ENCODE results near the gene ATP5PO.

ATP5PO gene

DNA sequence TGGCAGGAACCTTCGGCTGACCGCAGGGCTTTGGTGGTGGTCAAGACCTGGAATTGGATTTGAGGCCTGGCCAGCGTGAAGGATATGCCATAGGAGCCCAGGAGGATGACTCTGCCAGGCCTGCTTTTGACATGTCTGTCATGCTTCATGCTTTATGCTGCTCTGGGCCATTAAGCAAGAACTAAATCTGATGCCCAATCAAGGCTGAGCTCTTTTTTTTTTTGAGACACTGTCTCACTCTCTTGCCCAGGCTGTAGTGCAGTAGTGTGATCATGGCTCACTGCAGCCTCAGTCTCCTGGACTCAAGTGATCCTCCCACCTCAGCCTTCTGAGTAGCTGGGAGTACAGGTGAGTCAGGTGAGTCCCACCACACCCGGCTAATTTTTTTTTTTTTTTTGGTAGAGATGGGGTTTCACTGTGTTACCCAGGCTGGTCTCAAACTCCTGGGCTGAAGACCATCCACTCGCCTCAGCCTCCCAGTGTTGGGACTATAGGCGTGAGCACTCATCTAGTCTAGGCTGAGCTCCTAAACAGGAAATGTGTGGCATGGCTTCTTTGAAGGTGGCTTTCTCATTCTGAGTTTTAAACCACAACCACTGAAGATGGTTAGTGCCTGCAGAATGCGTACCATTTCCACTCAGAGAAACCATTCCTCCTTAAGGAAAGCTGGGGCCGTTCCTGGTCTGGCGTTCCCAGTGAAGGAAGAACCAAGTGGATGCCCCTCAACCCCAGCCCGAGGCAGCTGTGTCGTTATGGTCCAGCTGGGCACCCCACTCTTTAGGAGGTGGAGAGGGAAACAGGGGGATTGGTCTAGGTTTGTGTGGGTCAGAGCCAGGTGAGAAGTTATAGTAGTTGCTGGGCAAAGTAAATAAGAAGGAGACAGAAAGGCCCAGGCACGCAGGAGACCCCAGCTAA lies 34.2 kb upstream of the ATP5PO start:
- H3K4me3 ChIP-seq (ENCODE audit: low read depth in 1 of 2, low read length in 2 of 2), result no peak overlapping the region
- H3K27ac ChIP-seq (ENCODE audit: low read length), result peak overlapping the region; percentile 12
- H3K4me1 ChIP-seq (ENCODE audit: control insufficient read depth in 1 of 2, insufficient read depth in 2 of 2, low read length in 2 of 2), result peaks cover 11 to 18% of the 10 kb centered on the region in 2 donors

DNA sequence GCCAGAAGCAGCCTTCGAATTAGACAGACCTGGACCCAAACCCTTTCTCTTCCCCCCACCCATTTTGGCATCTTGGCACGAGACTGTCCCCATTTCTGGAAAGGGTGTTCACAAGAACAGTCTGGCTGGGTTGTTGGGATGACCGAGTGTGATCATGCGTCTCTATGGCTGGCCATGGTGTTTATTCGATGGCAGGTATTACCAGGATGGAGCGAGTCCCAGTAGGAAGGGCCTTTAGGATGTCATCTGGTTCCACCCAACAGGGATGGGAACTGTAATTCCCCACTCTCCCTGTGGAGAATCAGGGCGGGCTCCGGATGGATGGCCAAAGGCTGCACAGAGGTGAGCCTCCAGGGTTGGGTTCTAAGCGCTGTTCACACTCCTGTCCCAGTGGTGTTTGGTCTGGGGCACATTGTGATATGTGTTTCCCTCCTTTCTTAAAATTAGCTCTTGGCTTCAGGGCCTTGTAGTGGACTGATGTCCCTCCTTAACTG lies 33.4 kb upstream of the ATP5PO start:
- no peaks in the 10 kb centered on the region for H3K9me3 ChIP-seq (ENCODE audit: control insufficient read depth in 1 of 2, low read length in 2 of 2)
- no peaks in the 10 kb centered on the region for H3K27me3 ChIP-seq (ENCODE audit: low read depth, low read length)
- peak overlapping the region; percentile 12 for H3K27ac ChIP-seq (ENCODE audit: low read length)
- H3K36me3 ChIP-seq (ENCODE audit: control insufficient read depth in 1 of 2, insufficient read depth in 2 of 2, low read length in 2 of 2), result no peaks in the 10 kb centered on the region
- H3K4me1 ChIP-seq (ENCODE audit: control insufficient read depth in 1 of 2, insufficient read depth in 2 of 2, low read length in 2 of 2), result peaks cover 11 to 18% of the 10 kb centered on the region in 2 donors
- no peak overlapping the region for H3K4me3 ChIP-seq (ENCODE audit: low read depth in 1 of 2, low read length in 2 of 2)

More for the DNA sequence above, 34.2 kb upstream of the ATP5PO start:
- Histone ChIP-seq H3K36me3 (ENCODE audit: control insufficient read depth in 1 of 2, insufficient read depth in 2 of 2, low read length in 2 of 2) (no peaks in the 10 kb centered on the region), H3K27me3 (ENCODE audit: low read depth, low read length) (no peaks in the 10 kb centered on the region), H3K9me3 (ENCODE audit: control insufficient read depth in 1 of 2, low read length in 2 of 2) (no peaks in the 10 kb centered on the region)

DNA sequence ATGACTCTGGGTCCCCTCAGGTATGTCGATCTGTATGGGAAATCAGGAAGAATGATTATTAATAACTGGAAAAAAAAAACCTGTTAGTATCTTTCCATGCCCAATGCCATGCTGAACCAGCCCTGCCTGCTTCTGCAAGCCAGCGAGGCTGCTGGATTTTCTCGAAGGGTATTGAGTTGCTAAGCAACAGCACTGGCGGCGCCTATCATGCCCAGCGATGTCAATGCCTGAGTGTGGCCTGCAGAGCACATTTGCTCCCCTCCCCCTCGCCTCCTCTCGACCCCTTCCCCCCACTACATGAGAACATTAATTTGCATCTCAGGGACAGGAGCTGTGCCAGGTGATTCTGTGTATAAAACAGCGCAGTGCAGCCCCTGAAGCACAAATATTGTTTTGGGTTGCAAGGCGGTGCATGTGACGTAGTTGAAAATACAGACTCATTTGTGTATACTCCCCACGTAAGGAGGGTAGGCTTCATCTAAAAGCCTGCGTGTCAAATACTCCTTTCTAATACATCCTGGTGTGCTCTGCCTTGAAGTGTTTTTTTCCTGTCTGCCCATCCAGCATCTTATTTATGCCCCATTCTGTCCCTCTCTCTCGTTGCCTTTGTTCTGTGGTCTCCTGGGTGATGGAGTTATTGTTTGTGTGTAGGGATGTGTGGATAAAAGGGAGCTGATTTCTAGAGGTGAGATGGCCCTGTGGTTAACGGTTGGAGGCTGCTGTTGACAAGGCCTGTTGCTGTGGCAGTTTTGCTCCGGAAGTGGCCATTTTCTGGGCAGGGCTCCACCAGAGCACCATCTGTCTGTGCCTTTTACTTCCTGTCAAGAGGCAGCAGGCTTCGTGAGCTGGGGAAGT lies 32.7 kb upstream of the ATP5PO start:
- no peaks in the 10 kb centered on the region for H3K36me3 ChIP-seq (ENCODE audit: control insufficient read depth in 1 of 2, insufficient read depth in 2 of 2, low read length in 2 of 2)
- peak overlapping the region; percentile 46 for H3K27ac ChIP-seq (ENCODE audit: low read length)
- peaks cover 11 to 18% of the 10 kb centered on the region in 2 donors for H3K4me1 ChIP-seq (ENCODE audit: control insufficient read depth in 1 of 2, insufficient read depth in 2 of 2, low read length in 2 of 2)
- H3K9me3 ChIP-seq (ENCODE audit: control insufficient read depth in 1 of 2, low read length in 2 of 2), result no peaks in the 10 kb centered on the region
- peak overlapping the region; percentile 5 to 22 for H3K4me3 ChIP-seq (ENCODE audit: low read depth in 1 of 2, low read length in 2 of 2)
- no peaks in the 10 kb centered on the region for H3K27me3 ChIP-seq (ENCODE audit: low read depth, low read length)

DNA sequence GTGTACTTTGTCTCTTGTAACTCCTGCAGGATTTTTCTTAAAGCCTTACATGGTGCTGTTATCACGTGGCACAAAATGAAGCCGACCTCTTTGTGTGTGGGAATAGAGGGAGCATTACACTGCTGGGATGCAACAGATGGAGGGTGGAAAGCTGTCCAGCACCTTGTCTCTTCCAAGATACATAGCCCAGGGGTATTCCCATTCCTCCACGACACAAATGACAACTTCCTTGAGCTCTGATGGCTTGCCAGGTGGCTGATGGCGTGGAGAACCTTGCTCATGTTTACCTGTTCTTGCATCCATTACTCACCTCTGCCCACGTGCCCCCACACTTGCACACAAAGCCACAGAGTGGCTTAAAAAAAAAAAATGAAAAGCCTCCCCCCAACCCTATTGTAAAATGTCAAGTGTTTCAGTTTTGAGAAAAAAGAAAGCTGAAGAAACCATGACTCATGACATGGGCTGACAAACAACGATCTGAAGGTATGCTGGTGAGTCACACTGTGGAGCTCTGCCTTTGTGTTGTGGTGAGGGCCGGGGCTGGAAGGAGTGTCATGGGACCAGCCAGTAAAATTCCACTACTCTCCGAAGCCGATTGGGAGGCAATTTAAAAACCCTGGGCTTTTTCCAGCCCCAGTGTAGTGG lies 32.0 kb upstream of the ATP5PO start:
- peaks cover 11 to 21% of the 10 kb centered on the region in 2 donors for H3K4me1 ChIP-seq (ENCODE audit: control insufficient read depth in 1 of 2, insufficient read depth in 2 of 2, low read length in 2 of 2)
- peak overlapping the region; percentile 5 to 22 for H3K4me3 ChIP-seq (ENCODE audit: low read depth in 1 of 2, low read length in 2 of 2)
- no peaks in the 10 kb centered on the region for H3K9me3 ChIP-seq (ENCODE audit: control insufficient read depth in 1 of 2, low read length in 2 of 2)
- H3K27me3 ChIP-seq (ENCODE audit: low read depth, low read length), result no peaks in the 10 kb centered on the region
- H3K36me3 ChIP-seq (ENCODE audit: control insufficient read depth in 1 of 2, insufficient read depth in 2 of 2, low read length in 2 of 2), result no peaks in the 10 kb centered on the region
- peak overlapping the region; percentile 46 for H3K27ac ChIP-seq (ENCODE audit: low read length)

DNA sequence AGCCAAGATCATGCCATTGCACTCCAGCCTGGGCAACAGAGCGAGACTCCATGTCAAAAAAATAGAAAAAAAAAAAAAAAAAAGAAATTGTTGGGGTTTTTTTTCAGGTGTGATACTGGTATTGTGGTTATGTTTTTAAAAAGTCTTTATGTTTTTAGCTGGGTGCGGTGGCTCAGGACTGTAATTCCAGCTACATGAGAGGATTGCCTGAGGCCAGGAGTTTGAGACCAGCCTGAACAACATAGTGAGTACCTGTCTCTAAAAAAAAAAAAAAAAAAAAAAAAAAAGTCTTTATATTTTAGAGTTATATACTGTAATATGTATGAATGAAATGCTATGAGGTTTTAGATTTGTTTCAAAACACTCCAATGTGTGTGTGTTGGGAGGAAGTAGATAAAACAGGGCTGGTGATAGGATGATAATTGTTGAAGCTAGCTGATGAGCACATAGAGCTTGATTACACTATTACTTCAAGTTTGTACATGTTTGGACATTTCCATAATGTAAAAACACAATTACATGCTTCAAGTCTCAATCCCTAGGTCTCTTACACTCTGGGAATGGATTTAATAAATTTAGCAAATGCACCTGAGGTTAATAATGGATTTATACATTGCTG lies 30.2 kb upstream of the ATP5PO start:
- no peak overlapping the region for H3K27ac ChIP-seq (ENCODE audit: low read length)
- no peaks in the 10 kb centered on the region for H3K36me3 ChIP-seq (ENCODE audit: control insufficient read depth in 1 of 2, insufficient read depth in 2 of 2, low read length in 2 of 2)
- H3K4me1 ChIP-seq (ENCODE audit: control insufficient read depth in 1 of 2, insufficient read depth in 2 of 2, low read length in 2 of 2), result peaks cover 11 to 18% of the 10 kb centered on the region in 2 donors
- H3K4me3 ChIP-seq (ENCODE audit: low read depth in 1 of 2, low read length in 2 of 2), result no peak overlapping the region
- H3K9me3 ChIP-seq (ENCODE audit: control insufficient read depth in 1 of 2, low read length in 2 of 2), result no peaks in the 10 kb centered on the region
- no peaks in the 10 kb centered on the region for H3K27me3 ChIP-seq (ENCODE audit: low read depth, low read length)

DNA sequence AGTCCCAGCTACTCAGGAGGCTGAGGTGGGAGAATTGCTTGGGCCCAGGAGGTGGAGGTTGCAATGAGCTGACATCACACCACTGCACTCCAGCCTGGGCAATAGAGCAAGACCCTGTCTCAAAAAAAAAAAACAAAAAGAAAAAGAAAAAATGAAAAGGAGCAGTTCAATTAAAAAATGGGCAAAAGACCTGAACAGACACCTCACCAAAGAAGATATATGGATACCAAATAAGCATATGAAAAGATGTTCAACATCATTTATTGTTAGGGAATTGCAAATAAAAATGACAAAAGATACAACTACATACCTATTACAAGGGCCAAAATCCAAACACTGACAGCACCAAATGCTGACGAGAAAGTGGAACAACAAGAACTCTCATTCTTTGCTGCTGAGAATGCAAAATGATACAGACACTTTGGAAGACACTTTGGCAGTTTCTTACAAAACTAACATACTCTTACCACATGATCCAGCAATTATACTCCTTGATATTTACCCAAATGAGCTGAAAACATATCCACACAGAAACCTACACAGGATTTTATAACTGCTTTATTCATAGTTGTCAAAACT lies 28.7 kb upstream of the ATP5PO start:
- Histone ChIP-seq H3K4me3 (ENCODE audit: low read depth in 1 of 2, low read length in 2 of 2) (no peak overlapping the region), H3K27me3 (ENCODE audit: low read depth, low read length) (no peaks in the 10 kb centered on the region), H3K27ac (ENCODE audit: low read length) (no peak overlapping the region), H3K36me3 (ENCODE audit: control insufficient read depth in 1 of 2, insufficient read depth in 2 of 2, low read length in 2 of 2) (no peaks in the 10 kb centered on the region), H3K9me3 (ENCODE audit: control insufficient read depth in 1 of 2, low read length in 2 of 2) (no peaks in the 10 kb centered on the region), H3K4me1 (ENCODE audit: control insufficient read depth in 1 of 2, insufficient read depth in 2 of 2, low read length in 2 of 2) (peaks cover 16 to 18% of the 10 kb centered on the region in 2 donors)

DNA sequence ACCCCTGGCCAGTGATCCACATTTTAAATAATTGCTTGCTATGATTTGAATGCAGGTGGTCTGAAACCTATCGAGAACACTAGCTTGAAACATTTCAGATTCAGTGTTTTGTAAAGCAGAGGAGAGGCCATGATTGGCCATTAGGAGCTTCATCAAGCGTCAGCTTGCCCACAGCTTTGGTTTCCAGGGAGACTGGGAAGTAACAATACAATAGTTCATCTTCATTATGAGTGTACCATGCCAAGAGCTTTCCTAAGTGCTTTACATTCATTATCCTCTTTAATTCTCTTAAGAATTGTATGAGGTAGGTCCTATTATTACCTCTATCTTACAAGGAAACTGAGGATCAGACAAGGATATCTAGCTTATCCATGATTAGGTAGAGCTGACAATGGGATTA lies 27.7 kb upstream of the ATP5PO start:
- Histone ChIP-seq H3K4me3 (ENCODE audit: low read depth in 1 of 2, low read length in 2 of 2) (no peak overlapping the region), H3K36me3 (ENCODE audit: control insufficient read depth in 1 of 2, insufficient read depth in 2 of 2, low read length in 2 of 2) (no peaks in the 10 kb centered on the region), H3K4me1 (ENCODE audit: control insufficient read depth in 1 of 2, insufficient read depth in 2 of 2, low read length in 2 of 2) (peaks cover 13 to 16% of the 10 kb centered on the region in 2 donors), H3K27me3 (ENCODE audit: low read depth, low read length) (no peaks in the 10 kb centered on the region), H3K9me3 (ENCODE audit: control insufficient read depth in 1 of 2, low read length in 2 of 2) (no peaks in the 10 kb centered on the region), H3K27ac (ENCODE audit: low read length) (no peak overlapping the region)

DNA sequence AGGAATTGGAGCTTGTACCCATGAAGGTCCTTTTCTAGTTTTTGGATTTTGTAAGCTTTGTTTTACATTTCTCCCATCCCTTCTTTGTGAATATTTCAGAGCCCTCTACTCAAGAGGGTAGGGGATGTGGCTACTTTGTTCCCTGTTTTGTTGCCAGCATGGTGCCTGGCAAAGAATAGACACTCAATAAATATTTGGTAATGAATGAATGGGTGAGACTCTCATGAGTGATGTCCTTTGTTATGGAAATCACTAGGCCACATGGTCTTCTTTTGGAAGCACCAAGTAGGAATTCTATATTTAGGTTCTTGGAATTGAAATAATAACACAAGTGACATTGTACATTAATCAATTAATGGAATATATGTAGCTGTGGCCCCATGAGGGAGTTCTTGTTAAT lies 26.8 kb upstream of the ATP5PO start:
- no peak overlapping the region for H3K27ac ChIP-seq (ENCODE audit: low read length)
- H3K36me3 ChIP-seq (ENCODE audit: control insufficient read depth in 1 of 2, insufficient read depth in 2 of 2, low read length in 2 of 2), result no peaks in the 10 kb centered on the region
- peaks cover 8 to 9% of the 10 kb centered on the region in 2 donors for H3K4me1 ChIP-seq (ENCODE audit: control insufficient read depth in 1 of 2, insufficient read depth in 2 of 2, low read length in 2 of 2)
- H3K4me3 ChIP-seq (ENCODE audit: low read depth in 1 of 2, low read length in 2 of 2), result no peak overlapping the region
- H3K9me3 ChIP-seq (ENCODE audit: control insufficient read depth in 1 of 2, low read length in 2 of 2), result no peaks in the 10 kb centered on the region
- H3K27me3 ChIP-seq (ENCODE audit: low read depth, low read length), result no peaks in the 10 kb centered on the region

DNA sequence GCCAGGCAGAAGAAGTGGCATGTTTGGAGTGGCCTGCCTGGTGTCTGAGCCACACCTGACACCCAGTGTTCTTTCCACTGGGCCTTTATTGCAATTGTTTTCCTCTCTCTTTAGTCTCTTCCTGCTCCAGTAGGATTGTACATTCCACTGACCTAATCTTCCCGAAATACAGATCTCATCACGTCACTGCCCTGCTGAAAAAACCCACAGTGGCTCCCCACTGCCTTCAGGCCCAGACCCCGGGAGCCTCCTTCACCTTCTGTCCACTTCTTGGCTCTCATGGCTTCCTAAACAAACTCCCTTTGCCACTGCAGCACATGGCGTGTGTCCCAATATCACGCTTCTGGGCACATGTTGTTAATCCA lies 25.3 kb upstream of the ATP5PO start:
- H3K27ac ChIP-seq (ENCODE audit: low read length), result no peak overlapping the region
- no peak overlapping the region for H3K4me3 ChIP-seq (ENCODE audit: low read depth in 1 of 2, low read length in 2 of 2)
- no peaks in the 10 kb centered on the region for H3K27me3 ChIP-seq (ENCODE audit: low read depth, low read length)
- no peaks in the 10 kb centered on the region for H3K9me3 ChIP-seq (ENCODE audit: control insufficient read depth in 1 of 2, low read length in 2 of 2)
- H3K36me3 ChIP-seq (ENCODE audit: control insufficient read depth in 1 of 2, insufficient read depth in 2 of 2, low read length in 2 of 2), result no peaks in the 10 kb centered on the region
- peaks cover 3 to 8% of the 10 kb centered on the region in 2 donors for H3K4me1 ChIP-seq (ENCODE audit: control insufficient read depth in 1 of 2, insufficient read depth in 2 of 2, low read length in 2 of 2)

DNA sequence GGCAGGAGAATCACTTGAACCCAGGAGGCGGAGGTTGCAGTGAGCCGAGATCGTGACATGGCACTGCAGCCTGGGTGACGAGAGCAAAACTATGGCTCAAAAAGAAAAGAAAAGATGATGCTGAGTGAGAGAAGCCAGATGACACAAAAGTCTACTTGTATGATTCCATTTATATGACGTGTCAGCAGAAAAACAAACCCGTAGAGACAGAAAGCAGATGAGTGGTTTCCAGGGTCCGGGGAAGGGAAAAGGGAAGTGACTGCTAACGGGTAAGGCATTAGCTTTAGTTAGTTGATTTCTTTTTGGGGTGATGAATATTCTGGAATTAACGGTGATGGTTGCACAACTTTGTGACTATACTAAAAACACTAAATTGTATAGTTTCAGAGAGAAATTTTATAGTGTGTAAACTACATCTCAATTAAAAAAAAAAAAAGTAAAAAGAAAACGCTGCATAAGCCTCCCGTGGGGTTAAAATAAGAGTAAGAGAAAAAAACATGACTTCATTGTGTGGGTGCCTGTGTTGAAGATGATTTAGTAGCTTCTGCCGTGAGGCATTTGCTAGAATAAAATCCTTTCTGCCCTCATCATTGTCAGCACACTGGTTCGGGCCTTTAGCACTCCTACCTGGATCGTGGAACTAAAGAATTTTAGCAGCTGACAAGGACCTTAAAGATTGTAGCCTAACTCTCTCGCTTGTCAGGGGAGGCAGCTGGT lies 24.7 kb upstream of the ATP5PO start:
- Histone ChIP-seq H3K4me3 (ENCODE audit: low read depth in 1 of 2, low read length in 2 of 2) (no peak overlapping the region), H3K36me3 (ENCODE audit: control insufficient read depth in 1 of 2, insufficient read depth in 2 of 2, low read length in 2 of 2) (no peaks in the 10 kb centered on the region), H3K27me3 (ENCODE audit: low read depth, low read length) (no peaks in the 10 kb centered on the region), H3K9me3 (ENCODE audit: control insufficient read depth in 1 of 2, low read length in 2 of 2) (no peaks in the 10 kb centered on the region), H3K27ac (ENCODE audit: low read length) (no peak overlapping the region), H3K4me1 (ENCODE audit: control insufficient read depth in 1 of 2, insufficient read depth in 2 of 2, low read length in 2 of 2) (peaks cover 3 to 8% of the 10 kb centered on the region in 2 donors)

All from muscle layer of duodenum (tissue), 2 donors.